SK-N-MC (cell line): ENCODE results near the gene RACGAP1.

Experiments used
- DNase-seq: peaks from one replicate; pipeline ENCODE4 v3.0.0-alpha.2; 2011; ENCODE audit warnings: low read depth, low spot score
- H3K27ac ChIP-seq: fragments of 200-600 bp; sonication (generic); 2 replicates; pipeline ENCODE4 v1.5.1; 2016; ENCODE audit warnings: mixed run types
- H3K36me3 ChIP-seq: fragments of 200-600 bp; sonication (generic); 2 replicates; pipeline ENCODE4 v1.6.1; 2017; ENCODE audit warnings: antibody characterized with exemption, low read length, mixed read lengths; ENCODE audit not compliant: insufficient read depth
- H3K4me3 ChIP-seq: fragments of 200-600 bp; sonication (generic); 2 replicates; pipeline ENCODE4 v1.5.1; 2016
- H3K9ac ChIP-seq: fragments of 200-600 bp; sonication (generic); 2 replicates; pipeline ENCODE4 v1.8.0; 2017; ENCODE audit warnings: mixed run types, mixed read lengths; ENCODE audit not compliant: insufficient read length
- H3K9me3 ChIP-seq: fragments of 200-600 bp; sonication (generic); 2 replicates; pipeline ENCODE4 v1.6.1; 2017; ENCODE audit warnings: low read depth, mild to moderate bottlenecking, antibody characterized with exemption, low read length, moderate library complexity, mixed read lengths
- EZH2 ChIP-seq: fragments of 200-600 bp; sonication (generic); IDR thresholded peaks from one replicate; pipeline ENCODE4 v1.6.1; 2017; ENCODE audit warnings: antibody characterized with exemption
- FOXP2 ChIP-seq: optimal IDR thresholded peaks from 2 replicates; pipeline ENCODE3; 2011; ENCODE audit warnings: mild to moderate bottlenecking, moderate library complexity; ENCODE audit not compliant: insufficient read depth; ENCODE audit errors: extremely low read length, control extremely low read depth
- POLR2AphosphoS5 ChIP-seq: IDR thresholded peaks from 2 replicates; pipeline ENCODE4 v1.6.1; 2012; ENCODE audit warnings: mild to moderate bottlenecking, low read depth, low read length, borderline replicate concordance

RACGAP1 gene

GRCh38 chr12:49962861-49963765 is 62.2 kb downstream of the RACGAP1 start:
- no peak overlapping the region for H3K27ac ChIP-seq
- H3K9ac ChIP-seq, result no peak overlapping the region
- no peak overlapping the region for H3K4me3 ChIP-seq
- no peak for DNase-seq
- no peaks in the 10 kb centered on the region for H3K36me3 ChIP-seq
- H3K9me3 ChIP-seq, result no peaks in the 10 kb centered on the region
- TF ChIP-seq FOXP2 (no peak), POLR2AphosphoS5 (no peak), EZH2 (no peak)

GRCh38 chr12:49961993-49962764 is 63.1 kb downstream of the RACGAP1 start:
- TF ChIP-seq EZH2 (no peak), FOXP2 (no peak), POLR2AphosphoS5 (no peak)
- no peak for DNase-seq
- Histone ChIP-seq H3K36me3 (no peaks in the 10 kb centered on the region), H3K9me3 (no peaks in the 10 kb centered on the region), H3K27ac (no peak overlapping the region), H3K4me3 (no peak overlapping the region), H3K9ac (no peak overlapping the region)

GRCh38 chr12:49961111-49961922 is 64.0 kb downstream of the RACGAP1 start, which contains the start of gene AQP5:
Gene AQP5, plus strand, starts transcription at chr12:49961872. Its CDS starts 146 bp downstream, at chr12:49962018.
- no peak within 1 kb of the TSS for H3K27ac ChIP-seq
- DNase-seq, result no peak
- TF ChIP-seq POLR2AphosphoS5, result no peak
- peak; percentile 97 for TF ChIP-seq EZH2
- no peak for TF ChIP-seq FOXP2

DNA sequence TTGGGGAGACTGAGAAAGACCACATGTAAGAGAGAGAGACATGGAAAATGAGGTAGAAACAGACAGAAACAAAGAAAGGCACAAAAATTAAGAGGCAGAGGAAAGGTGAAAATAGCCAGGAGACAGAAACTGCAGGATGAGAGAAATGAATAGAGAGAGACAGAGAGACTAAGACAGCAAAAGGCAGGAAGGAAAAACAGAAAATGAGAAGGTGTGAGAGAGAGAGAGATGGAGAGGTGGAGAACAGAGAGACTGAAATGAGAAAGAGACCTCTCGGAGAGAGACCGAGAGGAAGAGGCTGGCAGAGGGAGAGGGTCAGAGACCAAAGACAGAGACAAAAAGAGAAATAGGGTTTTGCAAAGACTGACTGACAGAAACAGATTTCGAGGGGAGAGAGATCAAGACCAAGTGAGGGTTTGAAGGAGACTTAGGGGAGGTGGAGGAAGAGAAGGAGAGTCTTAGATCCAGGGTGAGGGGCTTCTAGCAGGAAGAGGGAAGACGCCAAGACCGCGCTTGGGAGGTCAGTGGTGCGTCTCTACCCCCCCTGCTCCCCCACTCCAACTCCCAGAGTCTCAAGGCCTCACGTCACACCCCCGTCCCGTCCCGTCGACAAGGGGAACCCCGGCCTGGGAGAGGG is 64.7 kb downstream of the RACGAP1 start:
- H3K9me3 ChIP-seq, result no peaks in the 10 kb centered on the region
- no peaks in the 10 kb centered on the region for H3K36me3 ChIP-seq
- TF ChIP-seq POLR2AphosphoS5, result no peak
- TF ChIP-seq EZH2, result no peak
- no peak for TF ChIP-seq FOXP2
- DNase-seq, result no peak
- H3K27ac ChIP-seq, result no peak overlapping the region
- no peak overlapping the region for H3K4me3 ChIP-seq
- no peak overlapping the region for H3K9ac ChIP-seq

More at GRCh38 chr12:49961111-49961922, 64.0 kb downstream of the RACGAP1 start, which contains the start of gene AQP5:
- Histone ChIP-seq H3K9me3 (no peaks in the 10 kb centered on the region), H3K9ac (no peak within 1 kb of the TSS), H3K36me3 (no peaks in the 10 kb centered on the region), H3K4me3 (no peak within 1 kb of the TSS)

- no peak overlapping the region for H3K4me3 ChIP-seq
- no peak overlapping the region for H3K9ac ChIP-seq
- H3K9me3 ChIP-seq, result no peaks in the 10 kb centered on the region
- H3K27ac ChIP-seq, result no peak overlapping the region
- TF ChIP-seq EZH2 (no peak), POLR2AphosphoS5 (no peak), FOXP2 (no peak)
- H3K36me3 ChIP-seq, result no peaks in the 10 kb centered on the region
- DNase-seq, result no peak
These were observed 65.4 kb downstream of the RACGAP1 start for GRCh38 chr12:49959685-49960473.

GRCh38 chr12:49957570-49957967 is 67.7 kb downstream of the RACGAP1 start:
- H3K9ac ChIP-seq, result no peak overlapping the region
- DNase-seq, result no peak
- H3K36me3 ChIP-seq, result no peaks in the 10 kb centered on the region
- H3K27ac ChIP-seq, result no peak overlapping the region
- no peak overlapping the region for H3K4me3 ChIP-seq
- H3K9me3 ChIP-seq, result no peaks in the 10 kb centered on the region
- TF ChIP-seq FOXP2, result no peak
- TF ChIP-seq EZH2, result no peak
- no peak for TF ChIP-seq POLR2AphosphoS5
